GM21737 (cell line): ENCODE results near the gene NIPSNAP3A.
A peak's percentile ranks its signal among the peaks of the same experiment; 100 is the strongest.
"Not testable (repeated sequence)": the region's sequence is repeated elsewhere in the genome, so short reads cannot be mapped to it uniquely, and the experiment has no call there.

Source experiments
- ATAC-seq: cut with Tn5 transposase; IDR thresholded peaks from one replicate; pipeline ENCODE4 v1.9.1; 2021; ENCODE audit warnings: mild to moderate bottlenecking, moderate library complexity; ENCODE audit not compliant: unreplicated experiment

The NIPSNAP3A gene

DNA sequence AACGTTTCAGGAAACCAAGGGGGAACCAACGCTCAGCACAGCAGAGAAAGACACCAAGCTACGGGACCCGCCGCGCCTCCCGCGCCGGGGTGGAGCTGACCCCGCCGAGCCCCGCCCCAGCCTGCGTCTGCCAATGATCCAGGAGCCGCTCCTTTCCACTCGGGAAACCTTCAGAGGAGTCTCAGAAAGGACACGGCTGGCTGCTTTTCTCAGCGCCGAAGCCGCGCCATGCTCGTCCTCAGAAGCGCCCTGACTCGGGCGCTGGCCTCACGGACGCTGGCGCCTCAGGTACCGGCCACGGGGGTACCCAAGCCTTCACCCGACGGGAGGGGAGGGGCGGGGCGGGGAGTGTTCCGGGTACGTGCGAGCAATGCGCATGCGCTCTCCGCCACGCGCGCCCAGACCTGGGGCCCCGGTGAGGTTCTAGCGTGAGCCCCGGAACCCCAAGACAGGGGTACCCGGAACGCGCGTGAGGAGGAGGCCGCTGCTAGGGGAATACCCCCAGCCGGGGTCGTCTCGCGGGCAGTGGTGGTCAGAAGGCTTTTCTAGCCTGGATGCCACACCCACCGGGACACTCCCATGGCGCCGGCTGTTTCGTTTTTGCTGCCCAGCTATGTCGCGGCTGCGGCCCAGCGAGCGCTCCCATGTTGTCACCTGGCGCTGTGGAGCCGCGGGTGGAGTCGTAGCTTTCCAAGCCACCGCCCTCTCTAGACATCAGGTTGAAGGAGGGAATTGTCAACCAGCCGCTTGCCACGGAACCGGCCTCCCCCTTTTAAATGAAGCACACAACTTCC lies at the start of gene NIPSNAP3A:
Gene NIPSNAP3A (plus strand): TSS at position 119 of the 794 bp plus-strand sequence. CDS start 110 bp downstream, at position 229.
- ATAC-seq, result peak; percentile 84

DNA sequence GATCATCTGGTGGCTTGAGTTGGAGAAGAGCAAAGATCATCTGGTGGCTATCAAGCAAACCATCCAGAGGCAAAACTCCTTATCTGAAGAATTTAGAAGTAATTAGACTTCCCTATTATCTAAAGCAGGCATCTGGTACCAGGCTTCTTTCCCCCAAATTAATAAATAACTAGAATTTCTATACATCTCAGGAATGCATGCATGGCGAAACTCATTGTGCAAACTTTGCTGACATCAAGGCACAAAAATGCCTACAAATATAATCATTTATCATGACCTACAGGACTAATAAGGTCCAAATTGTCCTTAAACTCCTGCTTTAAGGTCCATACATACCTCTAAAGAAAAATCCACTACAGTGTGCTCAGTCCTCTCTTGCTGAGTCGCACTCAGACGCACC lies 47.2 kb upstream of the NIPSNAP3A start:
- no peak for ATAC-seq

DNA sequence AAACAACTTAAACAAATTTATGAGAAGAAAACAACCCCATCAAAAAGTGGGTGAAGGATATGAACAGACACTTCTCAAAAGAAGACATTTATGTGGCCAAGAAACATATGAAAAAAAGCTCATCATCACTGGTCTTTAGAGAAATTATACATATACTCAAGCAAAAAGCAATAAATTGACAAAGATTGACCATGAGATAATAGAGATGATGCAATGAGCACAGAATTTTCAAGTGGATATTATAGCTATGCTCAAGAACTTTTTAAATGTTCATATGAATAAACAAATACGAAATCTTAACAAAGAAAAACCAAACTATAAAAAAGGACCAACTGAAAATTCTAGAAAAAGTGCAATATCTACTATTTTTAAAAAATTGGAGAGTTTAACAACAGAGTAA lies 38.7 kb upstream of the NIPSNAP3A start:
- ATAC-seq, result not testable (repeated sequence)

DNA sequence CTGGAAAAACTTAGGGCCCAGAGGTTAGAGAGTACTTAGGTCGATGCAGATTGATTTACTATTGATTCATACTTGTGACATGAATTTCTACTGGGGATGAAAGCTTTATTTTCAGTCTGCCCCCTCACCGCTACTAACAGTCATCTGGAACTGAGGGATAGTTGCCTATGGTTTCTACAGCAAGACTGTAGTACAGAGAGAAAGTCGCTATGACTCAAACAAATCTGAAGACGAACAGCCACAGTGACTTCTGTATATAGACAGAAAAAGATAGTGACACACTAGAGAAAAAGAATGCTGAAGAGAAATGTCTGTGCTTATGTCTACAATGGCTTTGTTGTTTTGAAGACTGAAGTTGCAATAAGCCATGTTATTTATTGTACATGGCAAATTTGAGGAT lies 35.9 kb upstream of the NIPSNAP3A start:
- no peak for ATAC-seq

DNA sequence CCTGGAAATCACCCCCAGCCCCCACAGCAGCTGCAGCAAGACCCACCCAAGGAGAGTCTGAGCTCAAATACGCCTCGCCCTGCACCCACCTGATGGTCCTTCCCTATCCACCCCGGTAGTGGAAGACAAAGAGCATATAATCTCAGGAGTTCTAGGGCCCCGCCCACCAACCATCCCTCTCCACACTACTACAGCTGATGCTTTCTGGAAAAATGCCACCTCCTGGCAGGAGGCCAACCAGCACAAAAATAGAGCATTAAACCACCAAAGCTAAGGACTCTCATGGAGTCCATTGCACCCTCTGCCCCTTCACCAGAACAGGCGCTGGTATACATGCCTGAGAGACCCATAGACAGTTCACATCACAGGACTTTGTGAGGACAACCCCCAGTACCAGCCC lies 22.5 kb upstream of the NIPSNAP3A start:
- no peak for ATAC-seq

DNA sequence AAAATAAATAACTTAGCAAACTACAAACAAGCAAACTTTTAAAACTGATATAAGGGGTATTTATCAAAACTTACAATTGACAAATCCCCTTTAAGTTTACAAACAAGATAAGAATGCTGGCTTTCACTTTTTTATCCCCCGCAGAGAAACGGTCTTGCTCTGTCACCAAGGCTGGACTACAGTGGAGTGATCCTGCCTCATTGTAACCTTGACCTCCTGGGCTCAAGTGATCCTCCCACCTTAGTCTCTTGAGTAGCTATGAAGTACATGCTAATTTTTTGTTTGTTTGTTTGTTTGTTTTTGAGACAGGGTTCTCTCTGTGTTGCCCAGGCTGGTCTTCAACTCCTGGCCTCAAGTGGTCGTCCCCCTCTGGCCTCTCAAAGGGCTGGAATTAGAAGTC lies 9.0 kb upstream of the NIPSNAP3A start:
- no peak for ATAC-seq

DNA sequence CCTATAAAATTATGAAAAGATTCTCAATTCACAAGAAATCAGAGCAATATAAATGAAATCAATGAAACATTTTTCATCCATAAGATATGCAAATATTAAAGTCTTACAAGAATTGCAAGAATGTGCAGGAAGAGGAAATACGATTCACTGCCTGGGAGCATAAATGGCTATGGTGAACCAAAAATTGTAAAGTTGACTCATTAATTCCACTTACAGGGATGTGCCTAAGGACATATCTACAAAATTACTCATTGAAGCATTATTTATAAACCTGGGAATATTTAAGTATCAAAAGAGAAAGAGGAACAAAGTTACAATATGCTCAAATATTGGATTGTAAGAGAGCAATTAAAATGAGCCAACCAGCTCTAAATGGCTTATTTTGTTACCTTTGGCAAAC lies 6.9 kb upstream of the NIPSNAP3A start:
- ATAC-seq, result no peak

DNA sequence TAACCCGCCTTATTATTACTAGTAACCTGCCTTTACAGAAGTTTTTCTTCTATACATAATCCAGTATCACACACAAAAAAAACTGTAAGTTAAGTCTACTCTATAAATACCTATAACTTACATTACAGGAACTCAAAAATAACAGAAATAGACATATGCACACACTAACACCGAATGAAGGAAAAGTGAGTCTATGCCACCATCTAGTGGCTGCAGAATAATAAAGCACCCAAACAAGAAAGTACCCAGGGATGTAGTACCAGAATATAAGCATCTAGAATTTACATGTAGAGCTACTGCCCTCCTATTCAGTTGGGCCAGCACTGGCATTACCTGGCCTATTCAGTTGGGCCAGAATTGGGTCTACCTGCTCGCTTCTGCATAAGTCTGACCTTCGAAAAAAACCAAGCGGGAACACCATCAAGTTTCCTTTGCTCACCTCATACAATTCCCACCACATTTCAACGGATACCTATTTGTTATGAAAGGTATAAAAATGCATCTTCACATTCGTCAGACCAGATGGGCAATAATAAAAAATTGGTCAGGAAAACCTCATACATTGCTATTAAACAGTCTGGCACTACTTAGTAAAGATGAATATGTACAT lies 4.0 kb upstream of the NIPSNAP3A start:
- ATAC-seq, result peak; percentile 30

DNA sequence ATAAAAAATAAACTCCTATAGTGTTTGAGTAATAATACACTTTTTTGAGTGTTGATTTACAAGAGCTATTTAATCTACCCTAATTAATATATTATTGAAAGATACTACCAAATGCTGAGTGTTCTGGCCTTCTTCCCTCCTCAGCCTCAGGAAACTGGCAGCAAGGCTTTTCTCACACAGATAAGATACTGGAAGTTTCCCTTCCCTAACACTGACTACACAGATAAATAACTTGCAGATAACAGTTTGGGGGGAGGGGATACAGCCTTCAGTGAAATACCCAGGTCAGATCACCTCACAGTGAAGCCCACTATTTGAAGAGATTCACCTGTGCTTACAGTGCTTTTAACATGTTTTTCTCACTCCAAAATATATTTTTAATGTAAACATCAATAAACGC lies 1.6 kb upstream of the NIPSNAP3A start:
- ATAC-seq, result no peak

DNA sequence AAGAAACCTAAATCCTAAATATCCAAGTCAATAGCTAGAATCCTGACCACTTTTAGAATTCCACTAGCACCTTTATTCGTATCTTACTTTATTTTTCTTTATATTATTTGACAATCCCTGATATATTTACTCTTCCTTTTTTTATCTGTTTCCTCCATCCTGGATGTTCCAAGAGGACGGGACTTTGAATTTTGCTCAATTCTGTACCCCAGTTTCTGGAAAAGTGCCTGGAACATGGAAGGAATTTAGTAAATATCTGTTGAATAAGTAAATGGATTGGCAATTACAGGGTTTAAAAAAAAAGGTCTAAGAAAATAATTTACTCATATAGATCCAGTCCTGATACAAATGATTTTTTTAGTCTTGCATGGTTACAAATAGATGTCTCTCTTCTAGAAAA lies 1.2 kb upstream of the NIPSNAP3A start:
- no peak for ATAC-seq

DNA sequence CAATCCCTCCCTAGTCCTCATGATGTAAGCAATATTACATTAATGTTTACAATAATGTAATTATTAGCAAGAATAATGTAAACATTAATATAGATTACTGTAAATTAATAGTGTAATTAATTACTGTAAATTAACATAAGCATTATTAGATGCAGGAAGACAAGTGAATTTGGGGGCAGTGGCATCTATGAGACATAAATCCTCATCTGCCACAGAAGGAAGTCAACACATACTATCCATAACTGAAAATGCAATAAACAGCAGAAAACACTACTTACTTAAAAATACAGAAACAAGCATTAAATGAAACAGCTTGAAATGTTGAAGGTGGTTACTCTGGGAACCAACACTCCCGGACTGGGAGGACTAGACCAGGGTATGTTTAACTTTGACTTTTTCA lies 685 bp upstream of the NIPSNAP3A start:
- ATAC-seq, result no peak

DNA sequence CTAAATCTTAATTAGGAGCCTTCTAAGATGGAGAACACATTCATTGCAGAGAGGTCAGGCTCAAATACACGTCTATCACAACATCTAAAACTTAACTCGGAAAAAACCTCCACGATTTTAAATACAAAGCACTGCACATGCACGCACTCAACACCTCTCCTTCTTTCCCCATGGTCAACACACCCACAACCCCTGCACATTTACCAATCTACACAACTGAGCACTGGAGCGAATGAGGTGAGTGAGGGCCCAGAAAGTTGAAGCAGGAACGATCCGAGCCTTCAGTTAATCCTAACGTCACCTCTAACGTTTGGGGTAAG lies 278 bp upstream of the NIPSNAP3A start:
- no peak for ATAC-seq

DNA sequence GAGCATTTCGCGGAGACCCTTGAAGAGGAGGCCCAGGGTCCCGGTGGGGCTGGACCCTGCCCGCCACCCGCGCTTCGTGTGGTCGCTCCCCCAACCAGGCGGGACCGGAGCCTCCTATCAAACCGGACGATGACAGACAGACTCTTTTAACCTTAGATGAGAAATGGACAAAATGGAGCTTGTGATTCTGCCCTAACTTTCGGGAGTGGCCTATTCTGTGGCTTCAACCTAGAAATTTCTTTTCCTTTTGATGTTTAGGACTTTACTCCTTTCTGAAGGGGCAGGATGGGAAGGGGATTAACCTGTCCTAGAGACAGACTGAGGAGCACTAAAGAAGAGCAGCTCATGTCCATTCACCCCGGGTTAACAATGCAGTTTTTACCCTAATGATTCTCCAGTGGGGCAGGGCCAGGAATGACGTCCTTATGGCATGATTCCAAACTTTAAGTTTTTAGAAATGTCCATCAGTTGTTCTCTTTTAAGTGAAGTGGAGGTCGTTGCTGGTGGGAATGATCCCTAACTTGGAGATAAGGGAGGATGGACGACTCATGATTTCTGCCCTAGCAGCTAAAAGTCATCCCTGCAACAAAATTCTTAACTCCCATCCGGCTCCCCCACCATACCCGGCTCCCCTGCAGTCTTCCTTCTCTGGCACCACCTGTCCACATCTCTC lies 1.0 kb downstream of the NIPSNAP3A start:
- ATAC-seq, result peak; percentile 2

DNA sequence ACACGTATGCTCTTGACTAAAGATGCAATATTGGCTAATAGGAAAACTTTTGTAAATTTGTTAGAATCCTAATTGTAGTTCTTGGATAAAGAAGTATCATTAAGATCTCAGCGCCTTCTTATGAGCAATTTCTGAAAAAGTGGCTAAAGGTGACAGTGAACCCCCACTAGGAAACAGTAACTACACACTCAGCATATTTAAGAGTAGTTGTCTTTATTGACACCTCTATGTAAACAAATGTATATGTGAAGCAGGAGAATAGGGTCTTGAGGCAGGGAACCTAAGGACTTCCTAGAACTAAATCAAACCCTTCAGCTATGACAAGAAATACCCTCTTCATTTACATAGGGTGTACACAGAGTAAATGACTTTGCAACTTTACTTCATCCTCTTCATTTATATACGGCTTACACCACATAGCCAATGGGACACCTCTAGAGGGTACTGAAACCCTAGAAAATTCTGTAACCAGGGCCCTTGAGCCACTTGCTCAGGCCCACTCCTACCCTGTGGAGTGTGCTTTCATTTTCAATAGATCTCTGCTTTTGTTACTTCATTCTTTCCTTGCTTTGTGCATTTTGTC lies 2.8 kb downstream of the NIPSNAP3A start:
- ATAC-seq, result peak; percentile 30

DNA sequence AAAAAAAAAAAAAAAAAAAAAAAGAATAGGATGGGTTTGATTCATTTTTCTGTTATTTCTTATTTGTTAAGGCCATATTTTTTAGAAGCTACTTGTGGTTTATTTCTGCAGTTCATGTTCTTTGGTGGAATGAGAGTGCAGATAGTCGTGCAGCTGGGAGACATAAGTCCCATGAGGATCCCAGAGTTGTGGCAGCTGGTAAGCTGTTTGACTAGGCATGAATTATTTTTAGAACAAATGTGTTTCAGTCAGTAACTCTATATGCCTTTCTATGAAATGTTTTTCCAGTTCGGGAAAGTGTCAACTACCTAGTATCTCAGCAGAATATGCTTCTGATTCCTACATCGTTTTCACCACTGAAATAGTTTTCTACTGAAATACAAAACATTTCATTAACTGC lies 11.5 kb downstream of the NIPSNAP3A start:
- no peak for ATAC-seq

DNA sequence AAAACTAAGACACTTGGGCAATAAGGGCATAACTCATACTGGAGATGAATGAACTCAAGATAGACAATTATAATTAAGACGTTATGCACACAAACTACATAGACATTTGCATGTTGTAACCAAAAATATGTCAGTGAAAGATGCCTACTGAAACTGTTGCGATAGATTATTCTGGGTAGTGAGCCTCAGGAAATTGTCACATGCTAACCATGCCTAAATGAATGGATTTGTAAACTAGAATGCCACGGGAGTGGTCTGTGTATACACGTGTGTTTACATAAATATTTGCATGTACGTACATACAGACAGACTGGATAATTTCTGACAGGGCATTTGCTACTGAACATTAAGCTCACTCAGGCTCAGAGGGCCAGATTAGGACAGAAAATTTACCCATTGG lies 17.7 kb downstream of the NIPSNAP3A start:
- ATAC-seq, result peak; percentile 34

DNA sequence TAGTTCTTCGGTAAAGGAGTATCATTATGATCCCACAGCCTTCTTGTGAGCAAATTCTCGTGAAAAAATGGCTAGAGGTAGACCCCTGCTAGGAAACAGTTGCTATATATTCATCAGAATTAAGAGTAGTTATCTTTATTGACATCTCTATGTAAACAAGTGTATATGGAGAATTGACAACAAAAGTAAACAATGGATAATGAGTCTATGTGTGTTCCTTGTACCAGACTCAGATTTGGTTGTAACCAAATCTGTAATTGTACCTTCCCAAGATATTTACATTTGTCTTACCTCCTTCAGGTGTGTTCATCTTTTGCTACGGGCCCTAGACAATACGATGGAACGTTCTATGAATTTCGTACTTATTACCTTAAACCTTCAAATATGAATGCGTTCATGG lies 18.5 kb downstream of the NIPSNAP3A start:
- ATAC-seq, result no peak

DNA sequence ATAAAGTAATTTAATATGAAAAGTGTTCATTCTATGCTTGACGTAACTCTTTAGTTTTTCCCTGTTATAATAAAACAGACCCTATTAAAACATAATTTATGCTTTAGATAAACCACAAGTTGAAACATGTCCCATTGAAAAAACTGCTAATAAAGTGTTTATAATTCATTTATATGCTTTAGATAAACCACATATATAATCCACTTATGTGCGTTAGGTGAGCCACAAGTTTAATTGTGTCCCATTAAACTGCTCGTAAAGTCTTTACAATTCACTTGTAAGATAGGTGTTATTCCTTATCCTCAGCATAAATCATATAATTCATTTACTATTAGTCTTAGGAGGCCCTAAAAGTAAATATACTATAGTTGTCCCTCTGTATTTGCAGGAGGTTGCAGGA lies 20.0 kb downstream of the NIPSNAP3A start:
- ATAC-seq, result no peak

DNA sequence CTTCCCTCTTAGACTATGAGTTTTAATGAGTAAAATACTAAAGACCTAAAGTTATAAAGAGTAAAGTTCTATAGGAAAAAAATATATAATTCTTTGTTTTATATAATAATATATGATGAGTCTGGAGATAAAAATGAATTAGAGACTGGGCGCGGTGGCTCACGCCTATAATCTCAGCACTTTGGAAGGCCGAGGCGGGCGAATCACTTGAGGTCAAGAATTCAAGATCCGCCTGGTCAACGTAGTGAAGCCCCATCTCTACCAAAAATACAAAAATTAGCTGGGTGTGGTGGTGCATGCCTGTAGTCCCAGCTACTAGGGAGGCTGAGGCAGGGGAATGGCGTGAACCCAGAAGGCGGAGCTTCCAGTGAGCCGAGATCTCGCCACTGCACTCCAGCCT lies 21.5 kb downstream of the NIPSNAP3A start:
- not testable (repeated sequence) for ATAC-seq

DNA sequence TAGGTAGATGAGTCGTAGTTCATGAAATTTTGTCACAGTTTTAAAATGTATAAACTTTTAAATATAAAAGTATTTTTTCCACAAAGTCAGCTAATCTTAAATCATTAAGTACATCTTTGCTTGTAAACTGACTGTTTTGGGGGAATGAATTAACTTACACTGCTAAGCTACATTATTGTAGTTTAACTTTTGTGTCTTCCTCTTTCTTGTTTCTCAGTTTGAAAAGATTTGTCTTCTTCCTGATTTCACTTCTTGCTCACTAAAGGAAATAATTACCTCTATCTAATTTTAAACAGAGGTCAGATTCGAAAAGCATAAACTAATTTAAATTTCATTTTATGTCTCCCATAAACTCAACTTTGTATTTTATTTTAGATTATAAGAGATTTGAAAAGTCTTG lies 22.2 kb downstream of the NIPSNAP3A start:
- no peak for ATAC-seq

DNA sequence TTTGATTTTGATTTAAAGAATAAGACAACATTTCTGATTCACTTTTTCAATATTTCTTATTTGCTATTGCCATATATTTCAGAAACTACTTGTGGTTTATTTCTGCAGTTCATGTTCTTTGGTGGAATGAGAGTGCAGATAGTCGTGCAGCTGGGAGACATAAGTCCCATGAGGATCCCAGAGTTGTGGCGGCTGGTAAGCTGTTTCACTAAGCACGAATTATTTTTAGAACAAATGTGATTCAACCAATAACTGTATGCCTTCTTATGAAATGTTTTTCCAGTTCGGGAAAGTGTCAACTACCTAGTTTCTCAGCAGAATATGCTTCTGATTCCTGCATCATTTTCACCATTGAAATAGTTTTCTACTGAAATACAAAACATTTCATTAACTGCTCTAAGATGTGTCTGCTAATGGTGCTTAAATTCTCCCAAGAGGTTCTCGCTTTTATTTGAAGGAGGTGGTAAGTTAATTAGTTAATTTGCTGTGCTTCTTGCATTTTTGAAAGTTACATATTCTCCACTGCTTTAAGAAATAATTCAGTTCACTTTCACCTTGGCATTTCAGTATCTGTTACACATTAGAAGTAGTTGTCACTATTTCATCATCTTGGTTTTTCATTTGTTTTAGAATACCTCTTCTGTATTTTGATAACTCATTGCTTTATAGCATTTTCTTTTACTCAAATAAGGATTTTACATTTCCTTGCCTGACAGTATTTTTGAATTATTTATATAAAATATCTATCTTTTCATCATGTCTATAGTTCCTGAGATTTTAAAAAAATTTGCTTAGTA lies 25.4 kb downstream of the NIPSNAP3A start:
- no peak for ATAC-seq
